Right ventricle myocardium inferior (tissue), 1 donor: ENCODE results near the gene TAPBPL. TPM values are rescaled to one million over a fixed set of nuclear protein-coding genes. Genes with fewer than 3 reads are reported as not detected.

Experiments used
- total RNA-seq: library from RNA; stranded (reverse); fragmentation: NEBNext Ultra II Directional; extraction: Animal tissue kit (Norgen Biotek cat#: 25700); gene quantifications from one replicate; pipeline ENCODE4 v1.2.1, GENCODE V29; 2021
- donor health status: DM: no; HTN: yes; CAD: no; lungs with severe emphysema.

TAPBPL gene
- total RNA-seq, 1 donor from 2014 or later, result 15.7 TPM

Other genes with a start within 250 kb of the TAPBPL start
- gene PLEKHG6, start 141.4 kb upstream of the TAPBPL start, total RNA-seq, result 0.49 TPM
- gene TNFRSF1A, start 110.0 kb upstream of the TAPBPL start, total RNA-seq, result 59.8 TPM
- 0.46 TPM for gene SCNN1A, start 76.5 kb upstream of the TAPBPL start, total RNA-seq
- 34.3 TPM for gene LTBR, start 67.9 kb upstream of the TAPBPL start, total RNA-seq
- not detected for gene CD27, start 7.1 kb upstream of the TAPBPL start, total RNA-seq
- gene VAMP1, start 18.6 kb downstream of the TAPBPL start, total RNA-seq, result 4.2 TPM
- gene MRPL51, start 41.2 kb downstream of the TAPBPL start, total RNA-seq, result 278 TPM
- gene NCAPD2, start 42.1 kb downstream of the TAPBPL start, total RNA-seq, result 11.6 TPM
- gene GAPDH, start 82.5 kb downstream of the TAPBPL start, total RNA-seq, result 4,337 TPM
- gene IFFO1, start 104.0 kb downstream of the TAPBPL start, total RNA-seq, result 15.9 TPM
- 16.2 TPM for gene NOP2, start 116.2 kb downstream of the TAPBPL start, total RNA-seq
- gene CHD4, start 155.3 kb downstream of the TAPBPL start, total RNA-seq, result 165 TPM
- 7.5 TPM for gene LPAR5, start 183.9 kb downstream of the TAPBPL start, total RNA-seq
- gene ACRBP, start 195.4 kb downstream of the TAPBPL start, total RNA-seq, result 1.2 TPM
- 21.1 TPM for gene ING4, start 211.1 kb downstream of the TAPBPL start, total RNA-seq
- 26.0 TPM for gene ZNF384, start 237.3 kb downstream of the TAPBPL start, total RNA-seq
- gene PIANP, start 248.8 kb downstream of the TAPBPL start, total RNA-seq, result 0.27 TPM